ENCODE measurements around the gene NF1.

GRCh38 chr17:31113939-31114338 lies 19.2 kb downstream of the NF1 start:
- no peak for TF ChIP-seq CTCF (IDR thresholded peaks at IDR 0.05; ENCODE audit: insufficient read depth, low read length, poor library complexity, severe bottlenecking)
- TF ChIP-seq EZH2phosphoT487 (conservative IDR thresholded peaks at IDR 0.05; ENCODE audit: low read length), result no peak

Data from SU-DHL-6 (cell line).